HL-60 (cell line): ENCODE results near the gene GRIA3.

Experiments used
- CTCF ChIP-seq: IDR thresholded peaks from one replicate; pipeline ENCODE4 v1.5.1; 2011; ENCODE audit warnings: low read length, control low read depth, inconsistent platforms; ENCODE audit not compliant: insufficient read depth
- POLR2AphosphoS5 ChIP-seq: IDR thresholded peaks from 2 replicates; pipeline ENCODE4 v1.6.1; 2012; ENCODE audit warnings: low read depth

- TF ChIP-seq CTCF (no peak), POLR2AphosphoS5 (no peak)
Observed at GRCh38 chrX:123422875-123423274, 238.8 kb downstream of the GRIA3 start.
